PFSK-1 (cell line): ENCODE data around the gene NOL11.

Experiments used
- FOXP2 ChIP-seq: optimal IDR thresholded peaks from 2 replicates; pipeline ENCODE3; 2011; ENCODE audit warnings: borderline replicate concordance, control low read depth, inconsistent platforms; ENCODE audit not compliant: insufficient read depth; ENCODE audit errors: extremely low read length, extremely low read depth
- POLR2AphosphoS5 ChIP-seq: IDR thresholded peaks from 2 replicates; pipeline ENCODE4 v1.6.1; 2012; ENCODE audit warnings: low read depth, mild to moderate bottlenecking, control low read depth, low read length, moderate library complexity
- SIN3A ChIP-seq: IDR thresholded peaks from 2 replicates; pipeline ENCODE4 v1.6.1; 2012; ENCODE audit warnings: mild to moderate bottlenecking, low read length, moderate library complexity, borderline replicate concordance; ENCODE audit not compliant: insufficient read depth
- TAF1 ChIP-seq: IDR thresholded peaks from 2 replicates; pipeline ENCODE4 v1.6.1; 2012; ENCODE audit warnings: low read length, control low read depth, borderline replicate concordance; ENCODE audit not compliant: insufficient read depth
- TF ChIP-seq, protein P1 (sequence below), 2 experiments: IDR thresholded peaks; 2 replicates each; pipeline versions ENCODE4 v1.6.1 to v1.8.0; 2011 to 2012; ENCODE audit warnings: low read depth in 2 of 2, low read length in 2 of 2, control low read depth in 1 of 2, inconsistent platforms in 1 of 2, mild to moderate bottlenecking in 1 of 2, moderate library complexity in 1 of 2; ENCODE audit not compliant: insufficient read depth in 1 of 2

Gene NOL11

DNA sequence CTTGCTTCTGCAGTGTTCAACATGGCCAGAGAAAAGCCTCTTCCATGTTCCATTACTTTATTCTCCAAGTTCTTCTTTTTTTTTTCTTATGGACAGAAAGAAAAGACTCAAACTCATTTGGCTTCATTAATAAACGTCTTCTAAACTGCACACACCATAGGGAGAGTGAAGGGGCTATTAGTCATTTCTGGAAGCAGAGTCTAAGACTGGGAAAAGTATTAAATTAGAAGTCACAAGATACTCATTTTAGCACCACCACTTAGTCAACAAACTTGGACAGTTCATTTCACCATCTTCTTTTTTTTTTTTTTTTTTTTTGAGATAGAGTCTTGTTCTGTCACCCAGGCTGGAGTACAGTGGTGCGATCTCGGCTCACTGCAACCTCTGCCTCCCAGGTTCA is 52.8 kb downstream of the NOL11 start:
- TF ChIP-seq, protein P1, sequence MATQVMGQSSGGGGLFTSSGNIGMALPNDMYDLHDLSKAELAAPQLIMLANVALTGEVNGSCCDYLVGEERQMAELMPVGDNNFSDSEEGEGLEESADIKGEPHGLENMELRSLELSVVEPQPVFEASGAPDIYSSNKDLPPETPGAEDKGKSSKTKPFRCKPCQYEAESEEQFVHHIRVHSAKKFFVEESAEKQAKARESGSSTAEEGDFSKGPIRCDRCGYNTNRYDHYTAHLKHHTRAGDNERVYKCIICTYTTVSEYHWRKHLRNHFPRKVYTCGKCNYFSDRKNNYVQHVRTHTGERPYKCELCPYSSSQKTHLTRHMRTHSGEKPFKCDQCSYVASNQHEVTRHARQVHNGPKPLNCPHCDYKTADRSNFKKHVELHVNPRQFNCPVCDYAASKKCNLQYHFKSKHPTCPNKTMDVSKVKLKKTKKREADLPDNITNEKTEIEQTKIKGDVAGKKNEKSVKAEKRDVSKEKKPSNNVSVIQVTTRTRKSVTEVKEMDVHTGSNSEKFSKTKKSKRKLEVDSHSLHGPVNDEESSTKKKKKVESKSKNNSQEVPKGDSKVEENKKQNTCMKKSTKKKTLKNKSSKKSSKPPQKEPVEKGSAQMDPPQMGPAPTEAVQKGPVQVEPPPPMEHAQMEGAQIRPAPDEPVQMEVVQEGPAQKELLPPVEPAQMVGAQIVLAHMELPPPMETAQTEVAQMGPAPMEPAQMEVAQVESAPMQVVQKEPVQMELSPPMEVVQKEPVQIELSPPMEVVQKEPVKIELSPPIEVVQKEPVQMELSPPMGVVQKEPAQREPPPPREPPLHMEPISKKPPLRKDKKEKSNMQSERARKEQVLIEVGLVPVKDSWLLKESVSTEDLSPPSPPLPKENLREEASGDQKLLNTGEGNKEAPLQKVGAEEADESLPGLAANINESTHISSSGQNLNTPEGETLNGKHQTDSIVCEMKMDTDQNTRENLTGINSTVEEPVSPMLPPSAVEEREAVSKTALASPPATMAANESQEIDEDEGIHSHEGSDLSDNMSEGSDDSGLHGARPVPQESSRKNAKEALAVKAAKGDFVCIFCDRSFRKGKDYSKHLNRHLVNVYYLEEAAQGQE (IDR thresholded peaks at IDR 0.05; ENCODE audit: insufficient read depth in 1 of 2, low read depth in 2 of 2, low read length in 2 of 2) = no peak
- TF ChIP-seq FOXP2 = no peak
- TF ChIP-seq SIN3A = no peak
- TF ChIP-seq TAF1 = no peak
- TF ChIP-seq POLR2AphosphoS5 = no peak

DNA sequence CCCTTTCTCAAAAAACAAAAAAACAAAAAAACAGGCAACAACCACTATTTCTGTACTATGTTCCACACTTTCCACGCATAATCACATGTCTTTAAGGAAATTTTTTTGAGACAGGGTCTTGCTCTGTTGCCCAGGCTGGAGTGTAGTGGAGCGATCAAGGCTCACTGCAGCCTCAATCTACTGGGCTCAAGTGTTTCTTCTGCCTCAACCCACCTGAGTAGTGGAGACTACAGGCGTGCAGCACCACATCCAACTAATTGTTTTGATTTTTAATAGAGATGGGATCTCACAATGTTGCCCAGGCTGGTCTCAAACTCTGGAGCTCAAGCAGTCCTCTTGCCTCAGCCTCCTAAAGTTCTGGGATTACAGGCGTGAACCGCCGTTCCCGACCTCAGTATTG is 54.9 kb downstream of the NOL11 start:
- no peak for TF ChIP-seq TAF1
- TF ChIP-seq SIN3A = no peak
- no peak for TF ChIP-seq POLR2AphosphoS5
- no peak for TF ChIP-seq FOXP2
- TF ChIP-seq, protein P1 (IDR thresholded peaks at IDR 0.05; ENCODE audit: insufficient read depth in 1 of 2, low read depth in 2 of 2, low read length in 2 of 2) = no peak

DNA sequence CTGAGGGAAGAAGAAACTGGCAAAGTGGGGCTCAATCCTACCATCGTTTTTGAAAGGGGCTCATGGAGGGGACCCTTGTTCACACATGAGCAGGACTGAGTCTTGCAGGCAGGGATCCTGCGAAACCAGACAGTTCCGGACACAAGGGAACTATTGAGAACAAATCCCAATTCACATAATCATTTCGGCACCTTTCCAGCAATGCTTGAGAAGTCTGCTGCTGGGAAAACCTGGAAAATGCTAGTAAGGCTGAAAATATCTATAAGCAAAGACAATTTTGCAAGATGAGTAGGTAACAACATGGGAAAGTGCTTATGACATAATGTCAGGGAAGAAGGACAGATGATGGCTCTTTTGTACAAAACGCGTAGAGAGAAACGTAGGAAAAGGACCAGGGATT is 55.5 kb downstream of the NOL11 start:
- TF ChIP-seq POLR2AphosphoS5 = no peak
- TF ChIP-seq, protein P1 (IDR thresholded peaks at IDR 0.05; ENCODE audit: insufficient read depth in 1 of 2, low read depth in 2 of 2, low read length in 2 of 2) = no peak

DNA sequence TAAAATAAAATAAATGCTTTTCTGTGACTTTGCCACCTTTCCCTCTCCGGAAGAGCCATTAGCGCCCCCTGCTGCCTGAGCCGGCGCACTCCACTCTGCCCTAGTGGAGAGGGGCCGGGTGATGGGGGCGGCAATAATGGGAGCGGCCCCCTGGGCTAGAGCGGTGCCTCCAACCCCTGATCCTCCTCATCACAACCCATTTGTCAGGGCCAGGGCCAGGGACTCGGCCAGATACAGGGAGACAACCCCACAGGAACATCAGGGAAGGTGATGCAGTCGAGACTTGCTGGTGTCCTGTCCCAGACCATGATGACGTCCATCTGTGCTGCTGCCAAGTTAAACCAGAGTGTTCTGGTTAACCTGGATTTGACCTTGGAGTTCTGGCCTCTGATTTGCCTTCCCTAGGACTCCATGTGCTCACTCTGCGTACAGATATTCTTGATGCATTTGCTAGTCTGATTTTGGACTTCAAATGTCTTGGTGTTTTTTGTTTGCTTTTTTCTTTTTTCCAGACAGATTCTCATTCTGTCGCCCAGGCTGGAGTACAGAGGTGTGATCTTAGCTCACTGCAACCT is 61.4 kb downstream of the NOL11 start:
- TF ChIP-seq FOXP2 (no peak), POLR2AphosphoS5 (no peak)
- TF ChIP-seq, protein P1 (IDR thresholded peaks at IDR 0.05; ENCODE audit: insufficient read depth in 1 of 2, low read depth in 2 of 2, low read length in 2 of 2) = no peak

DNA sequence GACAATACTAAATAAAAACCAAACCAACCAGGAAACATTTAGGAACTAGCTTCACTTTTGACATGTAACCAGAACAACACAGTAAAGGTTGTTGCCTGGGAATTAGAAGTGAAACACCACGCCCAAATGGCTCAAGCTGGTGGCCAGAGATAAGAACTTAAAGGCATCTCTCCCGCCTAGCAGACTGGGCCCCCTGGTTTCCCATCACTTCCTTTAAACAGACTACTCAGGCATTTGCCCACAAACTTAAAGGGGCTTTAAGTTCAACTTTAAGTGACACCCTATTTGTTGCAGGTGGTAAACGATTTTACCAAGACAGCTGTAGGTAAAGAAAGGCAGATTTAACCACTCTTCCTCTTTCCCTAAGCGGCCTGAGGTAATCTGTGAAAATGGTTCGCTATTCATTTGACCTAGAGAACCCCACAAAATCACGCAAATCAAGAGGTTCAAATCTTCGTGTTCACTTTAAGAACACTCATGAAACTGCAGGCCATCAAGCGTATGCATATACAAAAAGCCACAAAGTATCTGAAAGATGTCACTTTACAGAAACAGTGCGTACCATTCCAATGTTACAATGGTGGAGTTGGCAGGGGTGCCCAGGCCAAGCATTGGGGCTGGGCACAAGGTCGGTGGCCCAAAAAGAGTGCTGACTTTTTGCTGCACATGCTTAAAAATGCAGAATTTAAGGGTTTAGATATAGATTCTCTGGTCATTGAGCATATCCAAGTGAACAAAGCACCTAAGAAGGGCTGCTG is 66.8 kb downstream of the NOL11 start:
- TF ChIP-seq POLR2AphosphoS5 = no peak
- no peak for TF ChIP-seq FOXP2
